OCI-M2 (cell line): ENCODE results near the gene BICRAL.
"Not testable (repeated sequence)": the region's sequence is repeated elsewhere in the genome, so short reads cannot be mapped to it uniquely, and the experiment has no call there.

ENCODE experiments used
- DNase-seq: peaks from one replicate; lab custom pipeline; 2025; ENCODE audit not compliant: unreplicated experiment; lab: John Stamatoyannopoulos, UW

Gene BICRAL, protein sequence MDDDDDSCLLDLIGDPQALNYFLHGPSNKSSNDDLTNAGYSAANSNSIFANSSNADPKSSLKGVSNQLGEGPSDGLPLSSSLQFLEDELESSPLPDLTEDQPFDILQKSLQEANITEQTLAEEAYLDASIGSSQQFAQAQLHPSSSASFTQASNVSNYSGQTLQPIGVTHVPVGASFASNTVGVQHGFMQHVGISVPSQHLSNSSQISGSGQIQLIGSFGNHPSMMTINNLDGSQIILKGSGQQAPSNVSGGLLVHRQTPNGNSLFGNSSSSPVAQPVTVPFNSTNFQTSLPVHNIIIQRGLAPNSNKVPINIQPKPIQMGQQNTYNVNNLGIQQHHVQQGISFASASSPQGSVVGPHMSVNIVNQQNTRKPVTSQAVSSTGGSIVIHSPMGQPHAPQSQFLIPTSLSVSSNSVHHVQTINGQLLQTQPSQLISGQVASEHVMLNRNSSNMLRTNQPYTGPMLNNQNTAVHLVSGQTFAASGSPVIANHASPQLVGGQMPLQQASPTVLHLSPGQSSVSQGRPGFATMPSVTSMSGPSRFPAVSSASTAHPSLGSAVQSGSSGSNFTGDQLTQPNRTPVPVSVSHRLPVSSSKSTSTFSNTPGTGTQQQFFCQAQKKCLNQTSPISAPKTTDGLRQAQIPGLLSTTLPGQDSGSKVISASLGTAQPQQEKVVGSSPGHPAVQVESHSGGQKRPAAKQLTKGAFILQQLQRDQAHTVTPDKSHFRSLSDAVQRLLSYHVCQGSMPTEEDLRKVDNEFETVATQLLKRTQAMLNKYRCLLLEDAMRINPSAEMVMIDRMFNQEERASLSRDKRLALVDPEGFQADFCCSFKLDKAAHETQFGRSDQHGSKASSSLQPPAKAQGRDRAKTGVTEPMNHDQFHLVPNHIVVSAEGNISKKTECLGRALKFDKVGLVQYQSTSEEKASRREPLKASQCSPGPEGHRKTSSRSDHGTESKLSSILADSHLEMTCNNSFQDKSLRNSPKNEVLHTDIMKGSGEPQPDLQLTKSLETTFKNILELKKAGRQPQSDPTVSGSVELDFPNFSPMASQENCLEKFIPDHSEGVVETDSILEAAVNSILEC

DNA sequence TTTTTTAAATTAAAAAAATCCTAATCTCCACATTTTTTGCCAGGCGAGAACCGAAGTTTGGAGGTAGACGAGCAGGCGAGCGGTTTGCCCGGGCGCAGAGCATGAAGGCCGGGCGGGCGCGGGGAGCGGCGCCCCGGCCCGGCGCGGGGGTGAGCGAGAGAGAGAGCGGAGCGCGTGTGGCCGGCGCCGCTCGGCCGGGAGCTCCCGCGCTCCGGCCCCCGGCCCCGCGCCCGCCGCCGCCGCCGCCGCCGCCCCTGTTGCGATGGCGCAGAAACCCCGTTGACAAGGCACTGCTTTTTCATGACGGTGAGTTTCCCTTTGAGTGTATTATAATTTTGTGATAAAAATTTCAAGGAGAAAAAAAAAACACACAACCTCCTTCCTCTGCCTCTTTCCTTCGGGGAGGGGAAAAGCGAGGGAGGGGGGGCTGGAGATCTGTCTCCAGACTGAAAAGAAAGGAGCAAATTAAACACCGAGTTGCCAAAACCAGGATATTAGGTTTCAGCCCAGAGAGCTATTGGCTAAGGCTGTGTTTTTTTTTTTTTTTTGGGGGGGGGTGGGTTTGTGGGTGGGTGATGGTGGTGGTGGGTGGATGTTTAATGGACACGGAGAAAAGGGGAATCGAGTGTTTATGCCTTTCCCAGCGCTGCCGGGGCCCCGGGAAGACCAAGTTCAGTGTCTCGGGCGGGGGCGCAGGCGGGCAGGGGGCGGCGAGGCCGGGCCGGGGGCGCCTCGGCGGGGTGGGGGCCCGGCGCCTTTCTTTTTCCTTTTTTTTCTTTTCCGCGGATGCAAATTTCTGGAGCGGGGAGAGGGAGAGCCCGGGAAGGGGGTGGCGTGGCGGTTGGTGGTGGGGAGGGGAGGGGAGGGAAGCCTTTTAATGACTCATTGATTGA, at the start of gene BICRAL:
Gene BICRAL, plus strand, starts transcription at position 257 of the 893 bp plus-strand sequence. CDS start 39,971 bp downstream, outside the sequence.
- DNase-seq: no peak

DNA sequence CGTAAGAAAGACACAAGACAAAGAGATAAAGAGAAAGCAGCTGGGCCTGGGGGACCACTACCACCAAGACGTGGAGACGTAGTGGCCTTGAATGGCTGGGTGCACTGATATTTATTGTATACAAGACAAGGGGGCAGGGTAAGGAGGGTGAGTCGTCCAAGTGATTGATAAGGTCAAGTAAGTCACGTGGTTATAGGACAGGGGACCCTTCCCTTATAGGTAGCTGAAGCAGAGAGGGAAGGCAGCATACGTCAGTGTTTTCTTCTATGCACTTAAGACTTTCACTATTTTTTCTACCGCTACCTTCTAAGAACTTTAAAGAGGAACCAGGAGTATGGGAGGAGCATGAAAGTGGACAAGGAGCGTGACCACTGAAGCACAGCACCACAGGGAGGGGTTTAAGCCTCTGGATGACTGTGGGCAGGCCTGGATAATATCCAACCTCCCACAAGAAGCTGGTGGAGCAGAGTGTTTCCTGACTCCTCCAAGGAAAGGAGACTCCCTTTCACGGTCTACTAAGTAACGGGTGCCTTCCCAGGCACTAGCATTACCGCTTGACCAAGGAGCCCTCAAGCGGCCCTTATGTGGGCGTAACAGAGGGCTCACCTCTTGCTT, 47.9 kb upstream of the BICRAL start:
- DNase-seq: not testable (repeated sequence)

DNA sequence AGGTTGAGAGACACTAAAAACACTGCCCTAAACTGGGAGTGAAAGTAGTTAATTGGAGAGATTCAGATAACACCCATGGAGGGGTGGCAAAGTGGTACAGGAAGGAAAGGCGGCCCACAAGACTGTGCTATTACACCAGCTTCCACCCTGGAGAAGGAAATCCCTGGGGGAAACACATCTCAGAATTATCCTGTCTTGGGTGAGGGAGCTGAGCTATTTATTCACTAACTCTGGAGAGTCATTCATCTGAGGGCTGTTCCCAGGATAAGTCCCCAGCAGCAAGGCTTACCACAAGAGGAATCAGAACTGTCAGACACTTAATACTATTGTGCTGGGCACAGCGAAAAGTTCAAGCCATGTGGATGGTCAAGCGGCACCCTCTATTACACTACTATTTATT, 45.9 kb upstream of the BICRAL start:
- no peak for DNase-seq

DNA sequence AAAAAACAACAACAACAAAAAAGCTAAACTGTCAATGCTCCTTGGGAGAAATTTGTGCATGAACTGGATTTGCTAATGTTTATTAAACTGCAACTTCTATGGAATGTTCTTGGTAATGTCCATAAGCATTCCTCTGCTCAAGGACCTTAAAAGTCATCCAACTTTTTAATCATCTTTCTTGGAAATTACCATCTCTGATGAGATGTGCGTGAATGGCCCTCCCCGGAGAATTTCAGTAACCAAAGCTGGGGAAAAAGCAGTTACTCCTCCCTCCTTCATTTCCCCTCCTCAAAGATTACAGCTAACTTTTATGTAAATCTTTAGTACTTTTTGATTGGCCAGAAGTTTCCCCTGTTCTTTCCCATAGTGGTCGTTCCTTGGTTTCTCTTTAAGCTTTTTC, 41.1 kb upstream of the BICRAL start:
- no peak for DNase-seq

DNA sequence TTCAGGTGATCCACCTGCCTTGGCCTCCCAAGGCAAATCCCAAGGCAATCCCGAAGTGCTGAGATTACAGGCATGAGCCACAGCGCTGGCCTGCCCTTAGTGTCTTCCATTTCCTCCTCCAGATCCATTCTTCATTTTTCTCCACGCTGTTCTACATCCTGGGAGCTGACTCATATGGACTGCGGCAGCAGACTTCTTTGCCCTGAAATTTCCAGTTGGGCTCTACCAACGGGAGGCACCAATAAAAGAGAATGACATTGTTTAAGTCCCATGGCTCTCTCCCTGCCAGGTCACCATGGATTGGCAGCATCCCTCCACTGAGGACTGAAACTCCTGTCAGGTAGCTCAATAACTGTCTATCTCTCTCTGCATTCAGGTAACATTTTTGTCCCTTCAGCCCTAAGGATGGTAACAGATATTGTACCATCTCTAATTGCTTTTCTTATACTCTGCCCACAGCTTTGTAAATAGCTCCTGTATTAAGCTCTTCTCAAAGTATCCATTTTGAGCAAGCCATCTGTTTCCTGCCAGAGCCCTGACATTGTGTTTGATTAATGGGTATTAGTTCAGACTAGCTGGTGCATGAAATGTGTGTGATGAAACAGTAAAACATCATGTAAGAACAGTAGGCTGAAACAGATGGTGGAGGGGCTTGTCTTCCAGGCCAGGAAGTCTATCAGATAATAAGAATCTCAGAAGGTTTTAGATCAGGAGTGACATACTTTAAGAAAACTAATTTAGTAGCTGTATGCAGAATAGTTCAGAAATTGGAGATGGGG, 39.5 kb upstream of the BICRAL start:
- no peak for DNase-seq

DNA sequence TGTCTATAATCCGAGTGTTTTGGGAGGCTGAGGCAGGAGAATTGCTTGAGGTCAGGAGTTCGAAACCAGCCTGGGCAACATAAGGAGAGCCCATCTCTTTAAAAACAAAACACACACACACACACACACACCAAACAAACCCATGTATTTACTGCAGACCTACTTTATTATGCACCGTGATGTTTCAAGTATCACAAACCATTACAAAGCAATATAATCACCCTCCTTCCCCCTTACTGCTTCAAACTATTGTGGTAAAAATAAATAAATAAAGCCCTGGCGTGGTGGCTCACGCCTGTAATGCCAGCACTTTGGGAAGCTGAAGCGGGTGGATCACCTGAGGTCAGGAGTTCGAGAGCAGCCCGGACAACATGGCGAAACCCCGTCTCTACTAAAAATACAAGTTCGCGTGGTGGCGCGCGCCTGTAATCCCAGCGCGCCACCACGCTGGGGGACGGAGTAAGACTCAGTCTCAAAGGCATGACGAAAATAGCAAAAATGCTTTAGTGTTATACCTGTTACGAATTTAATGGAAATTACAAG, 37.4 kb upstream of the BICRAL start:
- no peak for DNase-seq

DNA sequence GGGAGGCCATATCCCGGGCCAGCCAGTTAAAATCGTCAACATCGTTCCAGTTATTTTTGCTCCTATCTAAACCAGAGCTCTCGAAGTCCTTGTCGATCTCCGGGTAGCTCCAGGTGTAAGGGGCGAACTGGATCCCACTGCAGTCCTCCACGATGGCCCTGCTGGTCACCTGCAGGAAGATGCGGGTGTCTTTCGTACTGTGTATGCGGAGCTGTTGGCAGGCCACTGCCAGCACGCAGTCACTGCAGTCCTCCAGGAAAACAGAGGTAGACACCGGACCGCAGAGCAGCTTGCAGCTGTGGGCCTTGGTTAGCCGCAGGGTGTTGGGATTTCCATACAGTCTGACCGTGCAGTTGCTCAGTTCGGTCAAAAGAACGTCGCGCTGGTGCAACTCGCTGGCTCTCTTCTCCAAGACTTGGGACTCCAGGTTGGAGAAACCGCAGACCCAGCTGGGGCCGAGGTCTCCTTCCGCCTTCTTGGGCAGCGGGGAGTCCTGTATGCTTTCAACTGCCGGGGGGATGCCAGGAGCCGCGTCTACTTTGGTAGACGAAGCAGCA, 36.7 kb upstream of the BICRAL start:
- DNase-seq: no peak

DNA sequence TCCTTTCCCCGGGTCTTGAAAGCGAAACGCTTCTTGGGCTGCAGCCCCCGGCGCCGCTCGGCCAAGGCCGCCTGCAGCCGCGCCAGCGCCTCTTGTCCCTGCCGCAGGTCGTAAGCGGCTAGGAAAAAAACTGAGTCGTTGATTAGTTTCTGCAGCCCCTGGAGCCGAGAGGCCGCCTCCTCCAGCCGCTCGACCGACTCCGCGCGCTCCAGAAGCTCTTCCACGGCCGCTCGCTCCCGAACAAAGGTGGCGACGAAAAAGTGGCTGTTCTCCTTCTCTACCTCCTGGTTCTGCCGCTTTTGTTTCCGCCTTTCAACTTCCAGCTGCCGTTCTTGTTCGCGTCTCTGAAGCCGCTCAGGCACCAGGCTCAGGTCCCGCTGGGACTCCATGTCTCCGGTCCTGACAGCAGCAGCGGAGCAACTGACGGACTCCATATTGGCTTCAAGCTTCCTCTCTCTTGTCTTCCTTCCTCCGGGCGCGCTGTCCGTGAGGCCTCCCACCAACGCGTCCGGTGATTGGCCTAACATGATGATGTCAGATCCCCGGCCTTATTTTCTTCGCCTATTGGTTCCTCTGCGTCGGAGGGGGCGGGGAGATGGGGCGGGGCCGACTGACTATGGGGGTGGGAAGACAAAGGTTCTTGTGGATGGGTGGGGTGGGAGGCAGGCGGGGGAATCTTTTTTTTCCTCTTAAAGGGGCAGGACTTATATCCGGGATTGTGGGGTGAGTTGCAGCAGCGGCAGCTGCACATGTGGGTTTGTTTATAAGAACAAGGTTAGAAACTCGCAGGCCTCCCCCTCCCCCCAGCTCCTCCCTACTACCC, 36.0 kb upstream of the BICRAL start, which contains the start of gene TBCC:
Gene TBCC, minus strand, starts transcription at position 464 of the 823 bp plus-strand sequence. Its CDS starts 30 bp downstream, at position 434.
- DNase-seq: peak; percentile 81

DNA sequence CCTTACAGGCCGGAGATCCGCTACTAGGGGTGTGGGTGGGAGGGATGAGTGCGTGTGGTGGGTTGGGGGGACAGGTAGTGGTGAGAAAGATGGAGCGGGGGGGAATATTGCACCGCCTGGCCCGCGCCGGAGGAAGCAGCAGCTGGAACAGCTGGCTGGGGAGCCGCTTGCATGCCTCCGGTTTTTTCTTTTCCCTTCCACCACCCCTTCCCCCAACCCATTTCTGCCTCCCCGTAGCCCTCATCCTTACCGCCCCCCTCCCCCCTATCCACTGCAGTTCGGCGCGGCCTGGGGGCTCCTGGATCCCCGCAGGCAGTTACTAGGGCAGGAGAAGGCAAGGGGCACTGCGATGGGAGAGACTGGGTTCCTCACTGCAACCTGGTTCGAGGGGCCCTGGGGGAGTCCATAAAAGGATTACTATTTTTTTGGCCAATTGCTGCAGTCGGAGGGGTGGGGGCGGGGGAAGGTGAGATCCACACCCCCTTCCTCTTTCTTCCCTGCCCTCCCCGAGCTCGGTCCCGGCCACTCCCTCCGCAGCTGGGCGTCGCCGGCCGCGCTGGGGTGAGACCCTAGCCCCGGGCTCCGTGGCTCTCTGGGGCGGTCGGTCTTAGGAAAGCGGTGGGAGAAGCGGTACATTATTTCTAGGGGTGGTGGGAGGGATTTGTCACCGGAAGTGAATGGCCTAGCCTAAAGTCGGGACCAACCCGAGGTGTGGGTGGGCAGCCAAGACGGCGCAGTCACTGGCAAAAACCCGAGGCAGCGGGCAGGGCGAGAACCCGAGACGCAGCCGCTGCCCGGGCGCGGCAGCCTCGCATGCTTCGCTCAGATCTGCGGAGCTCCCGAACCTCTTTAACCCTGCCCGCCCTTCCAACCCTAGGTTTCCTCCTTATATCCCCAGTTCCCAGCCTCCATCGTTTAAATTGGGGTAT, 35.1 kb upstream of the BICRAL start:
- DNase-seq: peak; percentile 63

DNA sequence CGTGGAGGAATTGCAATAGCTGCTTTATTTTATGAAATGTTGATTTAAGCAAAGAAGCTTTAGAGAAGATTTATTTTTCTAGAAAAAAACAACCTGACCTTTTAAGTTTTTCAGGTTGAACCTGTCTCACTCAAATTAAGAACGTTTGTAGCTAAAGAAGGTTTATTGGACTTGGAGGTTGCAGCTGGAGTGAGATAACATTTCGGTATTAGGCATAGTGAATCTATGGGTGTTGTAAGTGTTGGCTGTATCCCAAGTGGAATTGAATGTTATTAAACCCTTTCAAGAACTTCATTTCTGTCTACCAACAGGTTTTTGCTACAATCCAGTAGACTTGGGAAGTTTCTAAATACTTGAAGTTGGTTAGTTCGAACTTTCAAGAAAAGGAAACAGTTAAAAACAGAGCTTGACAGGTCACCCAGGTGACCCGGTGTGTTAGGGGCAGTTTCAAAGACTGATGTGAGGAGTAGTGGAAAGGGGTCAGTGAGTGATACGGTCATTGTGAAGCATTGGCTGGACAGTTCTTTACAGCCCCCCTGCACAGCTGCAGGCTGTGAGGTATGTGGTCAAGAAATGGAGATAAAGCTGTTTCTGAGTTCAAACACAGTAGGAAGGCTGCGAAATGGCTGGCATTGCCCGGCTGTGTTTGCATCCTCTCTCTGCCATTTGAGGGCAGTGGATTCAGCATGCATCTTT, 33.5 kb upstream of the BICRAL start:
- no peak for DNase-seq

DNA sequence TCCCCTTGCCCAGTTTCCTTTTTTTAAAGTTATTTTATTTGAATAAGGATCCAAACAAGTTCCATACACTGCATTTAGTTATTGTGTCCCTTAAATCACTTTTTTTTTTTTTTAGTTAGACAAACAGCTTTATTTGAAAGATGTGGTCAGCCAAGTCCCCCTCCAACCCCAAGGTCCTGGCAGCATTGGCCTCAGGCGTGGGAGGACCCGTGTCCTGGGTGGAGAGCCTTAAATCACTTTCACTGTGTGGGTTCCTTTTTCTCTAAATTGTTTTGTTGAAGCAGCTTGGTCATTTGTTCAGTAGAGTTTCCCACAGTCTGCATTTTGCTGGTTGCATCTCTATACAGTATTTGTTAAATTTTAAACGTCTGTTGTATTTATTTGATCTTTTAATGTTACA, 30.8 kb upstream of the BICRAL start:
- no peak for DNase-seq

DNA sequence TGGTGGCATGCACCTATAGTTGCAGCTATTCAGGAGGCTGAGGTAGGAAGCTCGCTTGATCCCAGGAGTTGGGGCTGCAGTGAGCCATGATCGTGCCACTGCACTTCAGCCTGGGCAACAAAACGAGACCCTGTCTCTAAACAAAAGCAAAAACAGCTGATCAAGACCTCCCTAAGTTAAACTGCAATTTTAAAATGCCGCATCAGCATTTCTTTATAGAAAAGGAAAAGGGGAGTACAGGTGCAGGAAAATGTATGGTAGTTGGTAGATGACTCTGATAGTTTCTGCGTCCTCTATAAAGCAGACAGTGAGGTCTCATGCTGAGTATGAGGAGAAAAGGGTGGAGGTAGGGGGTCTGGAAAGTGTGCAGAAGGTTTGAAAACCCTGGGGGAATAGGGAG, 27.1 kb upstream of the BICRAL start:
- DNase-seq: no peak

DNA sequence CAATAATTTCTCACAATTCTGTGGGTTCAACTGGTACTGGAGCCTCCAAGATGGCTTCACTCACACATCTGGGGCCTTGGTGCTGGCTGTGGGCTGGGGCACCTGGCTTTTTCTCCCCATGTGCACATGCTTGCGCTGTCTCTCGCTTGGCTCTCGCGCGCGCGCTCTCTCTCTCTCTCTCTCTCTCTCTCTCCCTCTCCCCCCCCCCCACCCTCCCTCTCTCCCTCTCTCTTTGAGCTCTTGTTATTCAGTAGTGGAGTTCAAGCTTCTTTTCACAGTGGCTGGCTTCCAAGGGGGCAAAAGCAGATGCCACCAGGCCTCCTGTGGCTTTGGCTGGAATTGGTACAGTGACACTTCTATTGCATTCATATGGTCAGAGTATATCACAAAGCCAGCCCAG, 25.1 kb upstream of the BICRAL start:
- DNase-seq: no peak

DNA sequence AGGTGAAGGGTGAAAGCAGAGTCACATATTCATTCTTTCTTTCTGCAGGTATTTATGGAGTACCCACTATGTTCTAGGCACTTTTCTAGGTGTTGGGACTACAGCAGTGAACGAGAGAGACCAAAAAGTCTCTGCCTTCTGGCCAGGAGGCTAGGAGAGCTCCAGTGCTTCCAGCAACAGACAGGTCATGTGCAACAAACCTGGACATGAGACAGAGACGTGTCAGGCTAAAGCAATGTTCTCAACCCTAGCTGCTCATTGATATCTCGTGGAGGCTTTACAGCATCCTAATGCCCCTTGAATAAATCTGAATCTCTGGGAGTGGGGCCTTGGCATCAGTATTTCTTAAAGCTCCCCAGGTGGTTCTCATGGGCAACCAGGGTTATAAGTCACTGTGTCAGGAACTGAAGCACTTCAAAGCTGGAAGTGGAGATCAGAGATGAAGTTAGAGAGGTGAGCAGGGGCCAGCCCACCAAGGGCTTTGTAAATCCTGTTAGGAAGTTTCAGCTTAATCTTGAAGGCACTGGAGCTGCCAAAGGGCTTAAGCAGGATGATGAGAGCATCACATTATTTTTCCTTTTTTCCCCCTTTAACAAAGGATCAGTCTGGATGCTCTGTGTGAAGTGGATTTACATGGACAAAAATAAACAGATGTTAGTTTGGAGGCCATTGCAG, 23.0 kb upstream of the BICRAL start:
- no peak for DNase-seq

DNA sequence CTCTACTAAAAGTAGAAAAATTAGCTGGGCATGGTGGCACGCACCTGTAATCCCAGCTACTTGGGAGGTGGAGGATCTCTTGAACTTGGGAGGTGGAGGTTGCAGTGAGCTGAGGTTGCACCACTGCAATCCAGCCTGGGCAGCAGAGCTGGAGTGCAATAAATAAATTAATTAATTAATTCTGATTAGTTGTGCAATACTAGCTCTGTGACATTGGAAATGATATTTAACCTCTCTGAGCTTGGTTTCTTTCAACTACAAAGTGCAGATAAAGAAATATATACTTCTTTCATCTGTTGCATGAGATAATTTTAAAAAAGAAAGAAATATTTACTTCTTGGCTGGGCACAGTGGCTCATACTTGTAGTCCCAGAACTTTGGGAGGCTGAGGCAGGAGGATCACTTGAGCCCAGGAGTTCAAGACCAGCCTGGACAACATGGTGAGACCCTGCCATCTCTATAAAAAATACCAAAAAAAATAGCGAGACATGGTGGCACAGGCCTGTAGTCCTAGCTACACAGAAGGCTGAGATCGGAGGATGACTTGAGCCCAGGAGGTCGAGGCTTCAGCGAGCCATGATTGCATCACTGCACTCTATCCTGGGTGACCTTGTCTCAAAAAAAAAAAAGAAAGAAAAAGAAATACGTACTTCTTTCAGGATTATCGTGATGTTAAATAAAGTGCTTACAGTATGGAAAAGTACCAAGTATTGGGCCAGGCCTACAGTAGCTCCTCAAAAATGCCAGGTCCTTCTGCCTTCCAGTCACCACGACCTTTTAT, 20.4 kb upstream of the BICRAL start:
- DNase-seq: no peak
